H1 (cell line): Measurements from ENCODE around the gene ATP2B3. TPM values are rescaled to one million over a fixed set of nuclear protein-coding genes. Genes with fewer than 3 reads are reported as not detected.

Experiments
- CTCF ChIA-PET: fragments of 300-600 bp; sonication (Branson Sonifier 250); formaldehyde crosslinking; loops from one replicate; lab custom pipeline; 2021; ENCODE audit not compliant: partially characterized antibody; lab: Charles Lee
- POLR2A ChIA-PET: fragments of 300-600 bp; sonication (Branson Sonifier 250); formaldehyde crosslinking; loops from one replicate; lab custom pipeline; 2021; ENCODE audit warnings: inconsistent platforms; ENCODE audit not compliant: partially characterized antibody; lab: Charles Lee
- DNase-seq, 2 experiments: peaks; one replicate each; pipeline versions ENCODE4 v3.0.0 to v3.0.0-alpha.2; 2010 to 2022; ENCODE audit warnings: low spot score in 2 of 2, low read depth in 1 of 2, mixed read lengths in 1 of 2
- FAIRE-seq: peaks from 2 replicates; lab custom pipeline; 2011; peaks lifted over from hg19 to GRCh38; lab: Jason Lieb, UNC
- H2AFZ ChIP-seq: 2 replicates; pipeline ENCODE4 v1.8.1; 2012; ENCODE audit warnings: low read length, inconsistent platforms
- H2AK5ac ChIP-seq: 2 replicates; pipeline ENCODE4 v1.6.1; 2013; ENCODE audit warnings: low read depth, low read length
- H2BK120ac ChIP-seq: replicated peaks from 2 replicates; pipeline ENCODE3; 2013; ENCODE audit warnings: low read depth, low read length, inconsistent platforms
- H2BK12ac ChIP-seq: 2 replicates; pipeline ENCODE4 v1.6.1; 2013; ENCODE audit warnings: low read depth, low read length
- H2BK15ac ChIP-seq: 2 replicates; pipeline ENCODE4 v1.6.1; 2013; ENCODE audit warnings: low read length
- H2BK20ac ChIP-seq: 2 replicates; pipeline ENCODE4 v1.6.1; 2013; ENCODE audit warnings: low read length
- H2BK5ac ChIP-seq: 2 replicates; pipeline ENCODE4 v1.6.1; 2013; ENCODE audit warnings: low read depth, low read length
- H3K14ac ChIP-seq: 2 replicates; pipeline ENCODE4 v1.6.1; 2013; ENCODE audit warnings: inconsistent platforms; ENCODE audit not compliant: insufficient read length
- H3K18ac ChIP-seq: 2 replicates; pipeline ENCODE4 v1.6.1; 2013; ENCODE audit warnings: low read length; ENCODE audit errors: extremely low read depth
- H3K23ac ChIP-seq: 2 replicates; pipeline ENCODE4 v1.6.1; 2013; ENCODE audit warnings: inconsistent platforms; ENCODE audit not compliant: insufficient read length
- H3K23me2 ChIP-seq: 2 replicates; pipeline ENCODE4 v1.6.1; 2013; ENCODE audit warnings: low read depth, low read length
- H3K27ac ChIP-seq: 2 replicates; pipeline ENCODE4 v1.6.1; 2011; ENCODE audit warnings: low read depth, low read length, inconsistent platforms
- H3K27me3 ChIP-seq, 4 experiments: replicated peaks in 1 of 4; 1 replicate in 1 of 4; 2 replicates in 3 of 4; pipeline versions ENCODE4 v1.6.1 to v1.8.1; 2011 to 2013; ENCODE audit warnings: low read length in 3 of 4, mild to moderate bottlenecking in 3 of 4, inconsistent platforms in 2 of 4, mixed read lengths in 2 of 4, moderate library complexity in 1 of 4; ENCODE audit not compliant: control insufficient read depth in 3 of 4, insufficient read depth in 3 of 4; ENCODE audit errors: extremely low read depth in 1 of 4
- H3K36me3 ChIP-seq, 4 experiments: 2 replicates each; pipeline versions ENCODE4 v1.6.1 to v1.8.1; 2011 to 2013; ENCODE audit warnings: mild to moderate bottlenecking in 4 of 4, low read length in 3 of 4, moderate library complexity in 2 of 4, control low read depth in 1 of 4, inconsistent platforms in 1 of 4; ENCODE audit not compliant: insufficient read depth in 4 of 4, control insufficient read depth in 2 of 4
- H3K4ac ChIP-seq: replicated peaks from 2 replicates; pipeline ENCODE3; 2013; ENCODE audit warnings: low read length, low read depth, mixed read lengths, inconsistent platforms; ENCODE audit not compliant: insufficient read length
- H3K4me1 ChIP-seq, 4 experiments: replicated peaks in 1 of 4; 1 replicate in 1 of 4; 2 replicates in 3 of 4; pipeline versions ENCODE4 v1.6.1 to v1.8.1; 2011 to 2013; ENCODE audit warnings: low read length in 3 of 4, inconsistent platforms in 2 of 4, mixed read lengths in 1 of 4; ENCODE audit not compliant: insufficient read depth in 4 of 4, control insufficient read depth in 3 of 4
- H3K4me2 ChIP-seq, 2 experiments: 2 replicates each; pipeline versions ENCODE4 v1.6.1 to v1.8.1; 2011 to 2013; ENCODE audit warnings: low read depth in 2 of 2, low read length in 2 of 2, control low read depth in 1 of 2, inconsistent platforms in 1 of 2, mild to moderate bottlenecking in 1 of 2; ENCODE audit not compliant: insufficient read depth in 1 of 2
- H3K4me3 ChIP-seq, 4 experiments: fragments of 200-600, 300-600 bp in 1 of 4; sonication (generic), shearing (Covaris generic), sonication (Bioruptor Twin) in 1 of 4; 2 replicates each; pipeline versions ENCODE4 v1.5.1 to v1.8.1; 2011 to 2016; ENCODE audit warnings: low read length in 4 of 4, low read depth in 3 of 4, control low read depth in 2 of 4, inconsistent platforms in 2 of 4, mild to moderate bottlenecking in 2 of 4, mixed read lengths in 1 of 4, moderate library complexity in 1 of 4; ENCODE audit not compliant: insufficient read depth in 2 of 4; ENCODE audit errors: extremely low read depth in 1 of 4
- H3K56ac ChIP-seq: replicated peaks from 2 replicates; pipeline ENCODE3; 2013; ENCODE audit warnings: low read depth, mild to moderate bottlenecking, mixed read lengths, low read length, inconsistent platforms; ENCODE audit not compliant: insufficient read length
- H3K79me1 ChIP-seq: 2 replicates; pipeline ENCODE4 v1.6.1; 2013; ENCODE audit warnings: low read depth, low read length, control low read depth
- H3K79me2 ChIP-seq, 2 experiments: 2 replicates each; pipeline versions ENCODE4 v1.6.1 to v1.8.1; 2012 to 2013; ENCODE audit warnings: low read length in 2 of 2, mild to moderate bottlenecking in 2 of 2, inconsistent platforms in 1 of 2; ENCODE audit not compliant: insufficient read depth in 2 of 2, control insufficient read depth in 1 of 2
- H3K9ac ChIP-seq, 4 experiments: replicated peaks in 1 of 4; 1 replicate in 1 of 4; 2 replicates in 3 of 4; pipeline versions ENCODE4 v1.6.1 to v1.8.1; 2011 to 2013; ENCODE audit warnings: low read depth in 3 of 4, low read length in 3 of 4, control low read depth in 2 of 4, mild to moderate bottlenecking in 2 of 4, moderate library complexity in 2 of 4, inconsistent platforms in 1 of 4; ENCODE audit errors: extremely low read depth in 1 of 4
- H3K9me3 ChIP-seq, 2 experiments: 2 replicates each; pipeline versions ENCODE4 v1.6.1 to v1.8.1; 2012 to 2013; ENCODE audit warnings: mild to moderate bottlenecking in 2 of 2, moderate library complexity in 2 of 2, control low read depth in 1 of 2, inconsistent platforms in 1 of 2, low read depth in 1 of 2, low read length in 1 of 2, mixed read lengths in 1 of 2; ENCODE audit not compliant: insufficient read depth in 2 of 2
- H4K20me1 ChIP-seq, 2 experiments: replicated peaks in 1 of 2; 2 replicates each; pipeline versions ENCODE3 to v1.8.1; 2011 to 2013; ENCODE audit warnings: inconsistent platforms in 2 of 2, low read length in 2 of 2, mild to moderate bottlenecking in 1 of 2; ENCODE audit not compliant: insufficient read depth in 2 of 2, control insufficient read depth in 1 of 2
- H4K5ac ChIP-seq: 2 replicates; pipeline ENCODE4 v1.6.1; 2013; ENCODE audit warnings: low read length, low read depth, mixed read lengths, inconsistent platforms; ENCODE audit not compliant: insufficient read length
- H4K8ac ChIP-seq: 2 replicates; pipeline ENCODE4 v1.8.0; 2013; ENCODE audit warnings: mild to moderate bottlenecking, moderate library complexity, low read length, inconsistent platforms; ENCODE audit not compliant: insufficient read depth; ENCODE audit errors: extremely low read depth
- H4K91ac ChIP-seq: replicated peaks from 2 replicates; pipeline ENCODE3; 2013; ENCODE audit warnings: low read length, mixed read lengths, inconsistent platforms; ENCODE audit not compliant: insufficient read length
- CHD1 ChIP-seq: IDR thresholded peaks from 2 replicates; pipeline ENCODE4 v1.6.1; 2012; ENCODE audit warnings: low read depth, low read length, improper control_type of control experiment
- CHD2 ChIP-seq: IDR thresholded peaks from 2 replicates; pipeline ENCODE4 v1.6.1; 2012; ENCODE audit warnings: low read length, improper control_type of control experiment
- CTBP2 ChIP-seq: IDR thresholded peaks from 2 replicates; pipeline ENCODE4 v1.7.0; 2011; ENCODE audit warnings: borderline replicate concordance, mild to moderate bottlenecking, moderate library complexity, mixed read lengths, low read length; ENCODE audit not compliant: insufficient read depth, insufficient read length
- GTF2F1 ChIP-seq: IDR thresholded peaks from 2 replicates; pipeline ENCODE4 v1.6.1; 2012; ENCODE audit warnings: low read depth, low read length, improper control_type of control experiment, borderline replicate concordance
- KDM5A ChIP-seq: fragments of 200-600 bp; IDR thresholded peaks from 2 replicates; pipeline ENCODE4 v1.7.1; 2012; ENCODE audit warnings: mild to moderate bottlenecking, low read length, inconsistent platforms, mixed read lengths
- POLR2A ChIP-seq, 2 experiments: IDR thresholded peaks; 1 replicate in 1 of 2; 2 replicates in 1 of 2; pipeline ENCODE4 v1.6.1; 2011; ENCODE audit warnings: low read depth in 2 of 2, low read length in 2 of 2, mild to moderate bottlenecking in 2 of 2; ENCODE audit errors: control extremely low read depth in 1 of 2
- POU5F1 ChIP-seq: IDR thresholded peaks from 2 replicates; pipeline ENCODE4 v1.6.1; 2011; ENCODE audit warnings: low read depth, mild to moderate bottlenecking, low read length, moderate library complexity
- RNF2 ChIP-seq: fragments of 200-900, 300-1000 bp; sonication (generic); IDR thresholded peaks from 2 replicates; pipeline ENCODE4 v1.7.1; 2016; ENCODE audit warnings: borderline replicate concordance, low read depth, mild to moderate bottlenecking, antibody characterized with exemption, low read length; ENCODE audit not compliant: poor library complexity, severe bottlenecking; ENCODE audit errors: missing control alignments
- SAP30 ChIP-seq: fragments of 300-600 bp; sonication (generic); IDR thresholded peaks from 2 replicates; pipeline ENCODE4 v1.7.1; 2012; ENCODE audit warnings: low read length, moderate library complexity, mild to moderate bottlenecking, inconsistent platforms; ENCODE audit not compliant: insufficient read depth, insufficient replicate concordance
- SIN3A ChIP-seq, 2 experiments: IDR thresholded peaks in 1 of 2; conservative IDR thresholded peaks in 1 of 2; 2 replicates each; pipeline ENCODE4 v1.6.1; 2011 to 2012; ENCODE audit warnings: low read length in 2 of 2, improper control_type of control experiment in 1 of 2, low read depth in 1 of 2, mild to moderate bottlenecking in 1 of 2
- SUZ12 ChIP-seq: fragments of 200-600 bp; sonication (generic); IDR thresholded peaks from 2 replicates; pipeline ENCODE4 v1.6.1; 2012; ENCODE audit warnings: mild to moderate bottlenecking, inconsistent platforms, low read length, moderate library complexity, mixed read lengths
- TAF7 ChIP-seq: optimal IDR thresholded peaks from 2 replicates; pipeline ENCODE3; 2011; ENCODE audit warnings: low read depth, mild to moderate bottlenecking, inconsistent platforms, low read length, moderate library complexity, borderline replicate concordance
- TCF12 ChIP-seq: IDR thresholded peaks from 2 replicates; pipeline ENCODE4 v1.6.1; 2011; ENCODE audit warnings: low read depth, mild to moderate bottlenecking, low read length
- ZNF274 ChIP-seq: IDR thresholded peaks from 2 replicates; pipeline ENCODE4 v1.7.0; 2012; ENCODE audit warnings: low read length, borderline replicate concordance; ENCODE audit errors: extremely low read depth
- WGBS, 2 experiments: shearing (Covaris generic) in 1 of 2; methylation state at CpG; one replicate each; pipeline versions ENCODE4 v1.1.6 to v1.1.7; 2013 to 2015; ENCODE audit warnings: low lambda C conversion rate in 2 of 2, mixed read lengths in 2 of 2, inconsistent platforms in 1 of 2, low coverage in 1 of 2, missing lambda C conversion rate in 1 of 2; ENCODE audit not compliant: insufficient replicate concordance in 2 of 2, insufficient coverage in 1 of 2, insufficient read length in 1 of 2; ENCODE audit errors: extremely low coverage in 1 of 2, missing lambda C conversion rate in 1 of 2; 5-methylcytosine and 5-hydroxymethylcytosine counted together
- polyA plus RNA-seq, 7 experiments: library from polyadenylated mRNA; depleted of rRNA in 3 of 7; stranded (reverse) in 5 of 7; unstranded in 2 of 7; fragments of >200 nt in 5 of 7; fragments of 200-250 nt in 2 of 7; gene quantifications; 1 replicate in 5 of 7; 2 replicates in 1 of 7; 4 replicates in 1 of 7; pipeline versions ENCODE4 v1.2.1 to v1.2.3, GENCODE V29; 2011 to 2013; ENCODE audit warnings: missing spikeins in 2 of 7, mixed read lengths in 2 of 7
- total RNA-seq: library from RNA; stranded (reverse); fragmentation: NEBNext Ultra II Directional; extraction: Animal tissue kit (Norgen Biotek cat#: 25700); gene quantifications from 2 replicates; pipeline ENCODE4 v1.2.1, GENCODE V29; 2021

The ATP2B3 gene
- total and polyA plus RNA-seq, 2 of the 8 experiments (the other 6 are each of a cell fraction or from before 2014, with no cell fraction given): 0.14 to 0.19 TPM

DNA sequence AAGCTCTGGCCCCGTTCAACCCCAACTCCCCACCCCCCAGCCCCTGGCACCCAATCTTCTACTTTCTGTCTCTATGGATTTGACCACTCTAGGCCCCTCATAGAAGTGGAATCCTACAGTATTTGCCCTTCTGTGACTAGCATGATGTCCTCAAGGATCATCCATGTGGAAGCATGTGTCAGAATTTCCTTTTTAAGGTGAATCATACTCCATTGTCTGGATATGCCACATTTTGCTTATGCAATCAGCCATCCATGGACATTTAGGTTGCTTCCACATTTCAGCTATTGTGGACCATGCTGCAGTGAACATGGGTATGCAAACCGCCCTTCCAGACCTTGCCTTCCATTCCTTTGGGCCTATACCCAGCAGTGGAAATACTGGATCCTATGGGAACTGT is 66.0 kb downstream of the ATP2B3 start:
- no peak for FAIRE-seq
- TF ChIP-seq GTF2F1 (no peak), CTBP2 (no peak), TAF7 (no peak), SUZ12 (no peak), ZNF274 (no peak), POLR2A (IDR thresholded peaks at IDR 0.05; ENCODE audit: control extremely low read depth in 1 of 2, low read depth in 2 of 2, low read length in 2 of 2) (no peak), KDM5A (no peak), CHD2 (no peak), RNF2 (no peak), POU5F1 (no peak), CHD1 (no peak), SAP30 (no peak), SIN3A (conservative IDR thresholded peaks at IDR 0.05 in 1 of 2, IDR thresholded peaks at IDR 0.05 in 1 of 2; ENCODE audit: low read depth in 1 of 2, low read length in 2 of 2) (no peak), TCF12 (no peak)

More for the DNA sequence above, 66.0 kb downstream of the ATP2B3 start:
- Histone ChIP-seq H2BK120ac (no peak overlapping the region), H4K5ac (no peak overlapping the region), H3K18ac (no peak overlapping the region), H3K23me2 (no peaks in the 10 kb centered on the region), H3K36me3 (0 out of 8 replicates have a peak, but pooled peaks cover 0 to 4% (median 0%) of the 10 kb centered on the region in 4 experiments), H3K56ac (no peak overlapping the region), H3K4me3 (no peak overlapping the region), H2BK5ac (no peak overlapping the region), H3K4me2 (no peak overlapping the region), H4K20me1 (no peaks in the 10 kb centered on the region), H3K14ac (no peak overlapping the region), H4K91ac (no peak overlapping the region), H2BK12ac (no peak overlapping the region), H3K79me1 (no peaks in the 10 kb centered on the region; the same call in 1 of the 2 replicates), H3K4ac (no peak overlapping the region), H3K23ac (no peak overlapping the region), H3K79me2 (no peaks in the 10 kb centered on the region), H2BK20ac (no peak overlapping the region), H3K27me3 (no peaks in the 10 kb centered on the region), H4K8ac (no peak overlapping the region), H3K27ac (no peak overlapping the region), H3K4me1 (peaks cover 0 to 9% (median under 1%) of the 10 kb centered on the region in 4 experiments; a peak in 3 of 7 replicates), H3K9ac (no peak overlapping the region), H2AFZ (no peak overlapping the region), H2BK15ac (no peak overlapping the region), H2AK5ac (no peak overlapping the region), H3K9me3 (no peaks in the 10 kb centered on the region)
- 85% methylated on average over 1 of the region's 2 CpGs; no CpG with 5 or more reads in 1 of the 2 experiments for WGBS, 2 experiments
- DNase-seq: no peak
- ChIA-PET CTCF (interaction anchor here (0.8 kb wide), 1 partner anchor 18 kb away, joined by 3 read pairs; no protein-coding TSS in a partner anchor), POLR2A (no interaction called here)
